Gastrocnemius medialis (tissue), 4 donors: Measurements from ENCODE around the gene TAPBP. TPM values are rescaled to one million over a fixed set of nuclear protein-coding genes. Genes with fewer than 3 reads are reported as not detected.
A peak's percentile ranks its signal among the peaks of the same experiment; 100 is the strongest.
"Not testable (repeated sequence)": the region's sequence is repeated elsewhere in the genome, so short reads cannot be mapped to it uniquely, and the experiment has no call there.

Experiments
- ATAC-seq, 2 donors: fragments of 150-250 bp; one replicate each; pipeline ENCODE4 v1.9.1; 2016
- DNase-seq, 2 donors: peaks; one replicate each; pipeline ENCODE4 v3.0.0-alpha.2; 2019
- H3K27ac ChIP-seq, 4 donors: fragments of 200-600 bp; sonication (generic); 1 replicate in 1 of 4; 2 replicates in 3 of 4; pipeline ENCODE4 v1.5.1; 2016 to 2018; ENCODE audit warnings: mild to moderate bottlenecking in 2 of 4, moderate library complexity in 1 of 4
- H3K27me3 ChIP-seq, 3 donors: fragments of 200-600 bp; sonication (generic) in 2 of 3; 1 replicate in 1 of 3; 2 replicates in 2 of 3; pipeline versions ENCODE4 v1.5.1 to v1.6.0; 2016 to 2019; ENCODE audit warnings: mild to moderate bottlenecking in 1 of 3, moderate library complexity in 1 of 3
- H3K36me3 ChIP-seq, 2 donors: fragments of 200-600 bp; sonication (generic) in 1 of 2; one replicate each; pipeline ENCODE4 v1.5.1; 2017 to 2018
- H3K4me1 ChIP-seq, 2 donors: fragments of 200-600 bp; sonication (generic) in 1 of 2; one replicate each; pipeline ENCODE4 v1.5.1; 2016 to 2017; ENCODE audit warnings: mild to moderate bottlenecking in 2 of 2
- H3K4me3 ChIP-seq, 4 donors: fragments of 200-600 bp; sonication (generic) in 3 of 4; 1 replicate in 1 of 4; 2 replicates in 3 of 4; pipeline ENCODE4 v1.5.1; 2016 to 2019; ENCODE audit warnings: mild to moderate bottlenecking in 2 of 4
- H3K9me3 ChIP-seq, 3 donors: fragments of 200-600 bp; sonication (generic) in 2 of 3; 1 replicate in 1 of 3; 2 replicates in 2 of 3; pipeline ENCODE4 v1.5.1; 2016 to 2019
- CTCF ChIP-seq, 5 experiments: fragments of 450-650 bp in 3 of 5; fragments of 200-600 bp in 2 of 5; sonication (generic) in 2 of 5; IDR thresholded peaks in 4 of 5; conservative IDR thresholded peaks in 1 of 5; 1 replicate in 4 of 5; 2 replicates in 1 of 5; pipeline ENCODE4 v1.5.1; 2016 to 2019; ENCODE audit warnings: antibody characterized with exemption in 5 of 5, mild to moderate bottlenecking in 3 of 5, moderate library complexity in 3 of 5
- POLR2A ChIP-seq, 2 donors: fragments of 450-650 bp; IDR thresholded peaks; one replicate each; pipeline ENCODE4 v1.6.1; 2017; ENCODE audit warnings: antibody characterized with exemption in 2 of 2, mild to moderate bottlenecking in 2 of 2, moderate library complexity in 2 of 2
- in situ Hi-C, 4 donors: fragments of 200-750 bp; cut with MboI; loops; one replicate each; pipeline versions ENCODE4 v1.15.0 to v1.8.0; 2017; ENCODE audit warnings: low sequenced_read_pairs in 4 of 4
- intact Hi-C: fragments of 100-400 bp; cut with DNase I; formaldehyde crosslinking; loops from one replicate; pipeline ENCODE4 v1.15.1; 2023; ENCODE audit warnings: low total_unique reads
- total RNA-seq, 4 donors: library from RNA; depleted of rRNA; stranded (reverse); fragments of >200 nt; gene quantifications; one replicate each; pipeline versions ENCODE4 v1.1.0 to v1.2.3, GENCODE V29; 2016

Gene TAPBP
- total RNA-seq, 4 donors from 2014 or later = 15.9 to 42.4 (median 36.5) TPM

- Histone ChIP-seq H3K9me3 (no peaks in the 10 kb centered on the region), H3K4me1 (peaks cover 35 to 58% of the 10 kb centered on the region in 2 donors), H3K27me3 (no peaks in the 10 kb centered on the region), H3K27ac (peak overlapping the region in 2 of 4 donors; percentile 81 to 82), H3K36me3 (peaks cover 0 to 51% of the 10 kb centered on the region in 2 donors), H3K4me3 (no peak overlapping the region)
- TF ChIP-seq POLR2A (IDR thresholded peaks at IDR 0.05) (no peak), CTCF (IDR thresholded peaks at IDR 0.05 in 4 of 5, conservative IDR thresholded peaks at IDR 0.05 in 1 of 5) (no peak)
- intact Hi-C loops = loop anchor here (10.0 kb wide), 1 partner anchor 1104 kb away; the partner anchor contains the start of genes AGPAT1 and RNF5
- DNase-seq (no peak), ATAC-seq (no peak)
- in situ Hi-C loops = loop anchor here in 1 of 4 donors (25.0 kb wide), 1 partner anchor 1416 kb away; the partner anchor contains the start of gene NEU1
These were observed 35.5 kb downstream of the TAPBP start for GRCh38 chr6:33278392-33278741.

GRCh38 chr6:33277663-33278391, 36.1 kb downstream of the TAPBP start:
- intact Hi-C loops (loop anchor here (1.0 to 10.0 kb wide), 3 partner anchors 21 to 1103 kb away; partner anchors contain the start of genes AGPAT1 and RNF5), in situ Hi-C loops (loop anchor here in 1 of 4 donors (25.0 kb wide), 1 partner anchor 1416 kb away; the partner anchor contains the start of gene NEU1)
- Histone ChIP-seq H3K27ac (peak overlapping the region; percentile 70 to 82 (median 76)), H3K4me3 (peak overlapping the region; percentile 56 to 64 (median 62)), H3K36me3 (peaks cover 0 to 56% of the 10 kb centered on the region in 2 donors), H3K27me3 (no peaks in the 10 kb centered on the region), H3K9me3 (no peaks in the 10 kb centered on the region), H3K4me1 (peaks cover 40 to 63% of the 10 kb centered on the region in 2 donors)
- DNase-seq = no peak
- ATAC-seq = no peak
- no peak for TF ChIP-seq POLR2A (IDR thresholded peaks at IDR 0.05)
- TF ChIP-seq CTCF (IDR thresholded peaks at IDR 0.05 in 4 of 5, conservative IDR thresholded peaks at IDR 0.05 in 1 of 5) = no peak

GRCh38 chr6:33276864-33277662, 36.8 kb downstream of the TAPBP start, which contains the start of gene B3GALT4:
Gene B3GALT4 (plus strand): TSS chr6:33277123. CDS start chr6:33277420, 297 bp downstream.
- TF ChIP-seq POLR2A (IDR thresholded peaks at IDR 0.05) = peak in 1 of 2 donors; percentile 24
- peak; percentile 53 to 69 (median 60) for TF ChIP-seq CTCF (IDR thresholded peaks at IDR 0.05 in 4 of 5, conservative IDR thresholded peaks at IDR 0.05 in 1 of 5)
- Histone ChIP-seq H3K4me1 (peaks cover 47 to 68% of the 10 kb centered on the region in 2 donors), H3K36me3 (peaks cover 0 to 54% of the 10 kb centered on the region in 2 donors), H3K27ac (peak within 1 kb of the TSS; percentile 70 to 82 (median 76)), H3K9me3 (no peaks in the 10 kb centered on the region), H3K27me3 (no peaks in the 10 kb centered on the region), H3K4me3 (peak within 1 kb of the TSS; percentile 56 to 64 (median 62))
- DNase-seq (peak in 1 of 2 donors; percentile 61), ATAC-seq (peak; percentile 39 to 53)
- intact Hi-C loops = loop anchor here (1.0 to 10.0 kb wide), 3 partner anchors 22 to 1102 kb away; partner anchors contain the start of genes AGPAT1 and RNF5
- in situ Hi-C loops = loop anchor here in 1 of 4 donors (25.0 kb wide), 1 partner anchor 1415 kb away; the partner anchor contains the start of gene NEU1

GRCh38 chr6:33276581-33276863, 37.4 kb downstream of the TAPBP start:
- intact Hi-C loops = loop anchor here (10.0 kb wide), 1 partner anchor 1102 kb away; the partner anchor contains the start of genes AGPAT1 and RNF5
- Histone ChIP-seq H3K9me3 (no peaks in the 10 kb centered on the region), H3K27me3 (no peaks in the 10 kb centered on the region), H3K4me3 (peak overlapping the region; percentile 56 to 64 (median 62)), H3K4me1 (peaks cover 47 to 68% of the 10 kb centered on the region in 2 donors), H3K36me3 (peaks cover 0 to 50% of the 10 kb centered on the region in 2 donors), H3K27ac (peak overlapping the region; percentile 70 to 82 (median 76))
- ATAC-seq (no peak), DNase-seq (no peak)
- in situ Hi-C loops = loop anchor here in 1 of 4 donors (25.0 kb wide), 1 partner anchor 1414 kb away; the partner anchor contains the start of gene NEU1
- no peak for TF ChIP-seq CTCF (IDR thresholded peaks at IDR 0.05 in 4 of 5, conservative IDR thresholded peaks at IDR 0.05 in 1 of 5)
- TF ChIP-seq POLR2A (IDR thresholded peaks at IDR 0.05) = no peak

- intact Hi-C loops = loop anchor here (10.0 kb wide), 1 partner anchor 1101 kb away; the partner anchor contains the start of genes AGPAT1 and RNF5
- ATAC-seq = not testable (repeated sequence)
- peaks cover 0 to 50% of the 10 kb centered on the region in 2 donors for H3K36me3 ChIP-seq
These were observed 37.9 kb downstream of the TAPBP start for GRCh38 chr6:33275795-33276580.

More at GRCh38 chr6:33275795-33276580, 37.9 kb downstream of the TAPBP start:
- in situ Hi-C loops = loop anchor here in 1 of 4 donors (25.0 kb wide), 1 partner anchor 1414 kb away; the partner anchor contains the start of gene NEU1
- DNase-seq, H3K9me3 ChIP-seq, H3K27me3 ChIP-seq: not testable (repeated sequence)
- peak overlapping the region in 3 of 4 donors; percentile 61 to 64 (median 63) for H3K4me3 ChIP-seq
- H3K4me1 ChIP-seq = peaks cover 48 to 69% of the 10 kb centered on the region in 2 donors
- peak overlapping the region in 3 of 4 donors; percentile 71 to 82 (median 81) for H3K27ac ChIP-seq
